ENCODE results near the gene ABCC4. TPM values are rescaled to one million over a fixed set of nuclear protein-coding genes. Genes with fewer than 3 reads are reported as not detected.
A peak's percentile ranks its signal among the peaks of the same experiment; 100 is the strongest.
"Not testable (repeated sequence)": the region's sequence is repeated elsewhere in the genome, so short reads cannot be mapped to it uniquely, and the experiment has no call there.

Gene ABCC4
- total and polyA plus RNA-seq, 8 donors, result 1.5 to 87.2 (median 29.7) TPM

DNA sequence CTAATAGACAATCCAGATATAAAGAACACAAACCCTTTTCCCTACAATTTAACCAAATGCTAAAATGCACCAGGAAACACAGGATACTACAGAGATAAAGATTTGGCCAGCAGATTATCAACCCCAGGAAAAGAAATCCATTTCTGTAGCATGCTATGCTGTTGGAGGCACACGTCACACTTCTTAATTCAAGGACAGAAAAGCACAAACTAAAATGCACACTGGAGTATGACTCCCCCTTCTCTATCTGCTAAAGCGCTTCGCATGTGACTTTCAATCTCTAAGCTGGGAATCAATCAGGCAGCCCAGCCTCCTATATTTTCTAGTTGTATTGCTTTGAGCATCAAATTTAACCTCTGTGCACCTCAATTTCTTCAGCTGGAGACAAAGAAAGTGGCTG is 22.2 kb downstream of the ABCC4 start:
- DNase-seq, result no peak
- TF ChIP-seq POLR2AphosphoS5 (IDR thresholded peaks at IDR 0.05), result no peak
- TF ChIP-seq, protein P1, sequence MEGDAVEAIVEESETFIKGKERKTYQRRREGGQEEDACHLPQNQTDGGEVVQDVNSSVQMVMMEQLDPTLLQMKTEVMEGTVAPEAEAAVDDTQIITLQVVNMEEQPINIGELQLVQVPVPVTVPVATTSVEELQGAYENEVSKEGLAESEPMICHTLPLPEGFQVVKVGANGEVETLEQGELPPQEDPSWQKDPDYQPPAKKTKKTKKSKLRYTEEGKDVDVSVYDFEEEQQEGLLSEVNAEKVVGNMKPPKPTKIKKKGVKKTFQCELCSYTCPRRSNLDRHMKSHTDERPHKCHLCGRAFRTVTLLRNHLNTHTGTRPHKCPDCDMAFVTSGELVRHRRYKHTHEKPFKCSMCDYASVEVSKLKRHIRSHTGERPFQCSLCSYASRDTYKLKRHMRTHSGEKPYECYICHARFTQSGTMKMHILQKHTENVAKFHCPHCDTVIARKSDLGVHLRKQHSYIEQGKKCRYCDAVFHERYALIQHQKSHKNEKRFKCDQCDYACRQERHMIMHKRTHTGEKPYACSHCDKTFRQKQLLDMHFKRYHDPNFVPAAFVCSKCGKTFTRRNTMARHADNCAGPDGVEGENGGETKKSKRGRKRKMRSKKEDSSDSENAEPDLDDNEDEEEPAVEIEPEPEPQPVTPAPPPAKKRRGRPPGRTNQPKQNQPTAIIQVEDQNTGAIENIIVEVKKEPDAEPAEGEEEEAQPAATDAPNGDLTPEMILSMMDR (IDR thresholded peaks at IDR 0.05), result no peak
- no peak for TF ChIP-seq EP300 (IDR thresholded peaks at IDR 0.05)
- TF ChIP-seq POLR2A (IDR thresholded peaks at IDR 0.05), result no peak
- Histone ChIP-seq H3K27me3 (no peaks in the 10 kb centered on the region), H3K9me3 (no peaks in the 10 kb centered on the region), H3K4me1 (peaks cover 12 to 27% (median 20%) of the 10 kb centered on the region in 4 donors), H3K36me3 (no peaks in the 10 kb centered on the region), H3K27ac (peak overlapping the region in 3 of 5 donors; percentile 37 to 69 (median 46)), H3K4me3 (no peak overlapping the region)
- intact Hi-C loops (cut with DNase I; ENCODE audit: low total_unique reads), result no loop called here
- WGBS, 5 donors, result 84 to 93% (median 88%) methylated on average over 3 of the region's 3 CpGs

DNA sequence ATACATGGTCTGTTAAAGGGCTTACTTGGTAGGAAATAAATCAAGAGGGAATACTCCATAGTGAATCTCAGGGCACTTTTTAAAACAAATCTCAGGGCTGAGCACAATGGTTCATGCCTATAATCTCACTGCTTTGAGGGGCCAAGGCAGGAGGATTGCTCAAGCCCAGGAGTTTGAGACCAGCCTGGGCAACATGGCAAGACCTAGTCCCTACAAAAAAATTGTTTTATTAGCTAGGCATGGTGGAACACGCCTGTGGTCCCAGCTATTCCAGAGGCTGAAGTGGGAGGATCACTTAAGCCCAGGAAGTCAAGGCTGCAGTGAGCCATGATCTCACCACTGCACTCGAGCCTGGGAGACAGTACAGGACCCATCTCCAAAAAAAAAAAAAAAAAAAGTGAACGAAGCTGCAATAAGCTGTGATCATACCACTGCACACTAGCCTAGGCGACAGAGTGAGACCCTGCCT is 25.2 kb downstream of the ABCC4 start:
- H3K36me3 ChIP-seq, result no peaks in the 10 kb centered on the region
- H3K27me3 ChIP-seq, result no peaks in the 10 kb centered on the region
- WGBS, 5 donors, result 78 to 92% (median 86%) methylated on average over 4 of the region's 4 CpGs
- intact Hi-C loops (cut with DNase I; ENCODE audit: low total_unique reads), result no loop called here
- H3K9me3 ChIP-seq, result no peaks in the 10 kb centered on the region
- H3K27ac ChIP-seq, result peak overlapping the region in 4 of 5 donors; percentile 37 to 82 (median 52)
- TF ChIP-seq POLR2A (IDR thresholded peaks at IDR 0.05) (no peak), POLR2AphosphoS5 (IDR thresholded peaks at IDR 0.05) (no peak), EP300 (IDR thresholded peaks at IDR 0.05) (no peak)
- TF ChIP-seq, protein P1 (IDR thresholded peaks at IDR 0.05), result no peak
- peaks cover 16 to 53% (median 40%) of the 10 kb centered on the region in 4 donors for H3K4me1 ChIP-seq
- DNase-seq, result no peak
- no peak overlapping the region for H3K4me3 ChIP-seq

DNA sequence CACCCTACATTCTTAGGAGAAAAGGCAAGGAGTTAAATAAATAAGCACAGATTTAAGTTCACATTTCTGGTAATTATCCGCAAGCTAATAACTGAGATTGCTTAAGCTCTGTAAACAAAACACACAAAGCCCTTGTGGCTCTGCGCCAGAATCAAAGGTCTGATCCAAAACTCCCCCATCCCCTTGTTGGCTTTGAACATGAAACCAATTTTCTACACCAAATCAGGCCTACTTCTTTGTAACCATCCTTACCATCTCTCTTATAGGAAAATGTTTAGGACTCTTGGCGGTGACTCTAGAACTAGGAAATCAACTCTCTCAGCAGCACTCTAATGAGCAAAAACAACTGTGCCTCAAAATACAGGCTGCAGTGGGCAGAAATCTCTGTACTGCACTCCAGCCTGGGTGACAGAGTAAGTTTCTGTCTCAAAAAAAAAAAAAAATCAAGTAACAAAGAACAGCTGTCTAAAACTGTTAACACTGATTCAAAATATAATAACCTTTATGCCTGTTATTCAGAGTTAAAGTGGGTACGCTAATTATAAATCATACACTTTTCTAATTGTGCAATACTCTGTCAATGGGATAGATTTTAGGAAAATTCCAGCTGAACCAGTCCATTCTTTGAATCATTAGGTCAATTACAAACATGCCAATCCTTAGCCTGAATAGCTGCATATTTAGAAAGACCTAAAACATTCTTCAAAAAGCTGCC is 25.8 kb downstream of the ABCC4 start:
- intact Hi-C loops (cut with DNase I; ENCODE audit: low total_unique reads), result no loop called here
- H3K27ac ChIP-seq, result peak overlapping the region in 4 of 5 donors; percentile 51 to 82 (median 69)
- 41 to 54% (median 49%) methylated on average over 4 of the region's 4 CpGs for WGBS, 5 donors
- no peak overlapping the region for H3K4me3 ChIP-seq
- peak; percentile 34 to 52 for DNase-seq
- no peaks in the 10 kb centered on the region for H3K9me3 ChIP-seq
- TF ChIP-seq EP300 (IDR thresholded peaks at IDR 0.05), result no peak
- H3K27me3 ChIP-seq, result no peaks in the 10 kb centered on the region
- peaks cover 16 to 53% (median 43%) of the 10 kb centered on the region in 4 donors for H3K4me1 ChIP-seq
- H3K36me3 ChIP-seq, result no peaks in the 10 kb centered on the region

DNA sequence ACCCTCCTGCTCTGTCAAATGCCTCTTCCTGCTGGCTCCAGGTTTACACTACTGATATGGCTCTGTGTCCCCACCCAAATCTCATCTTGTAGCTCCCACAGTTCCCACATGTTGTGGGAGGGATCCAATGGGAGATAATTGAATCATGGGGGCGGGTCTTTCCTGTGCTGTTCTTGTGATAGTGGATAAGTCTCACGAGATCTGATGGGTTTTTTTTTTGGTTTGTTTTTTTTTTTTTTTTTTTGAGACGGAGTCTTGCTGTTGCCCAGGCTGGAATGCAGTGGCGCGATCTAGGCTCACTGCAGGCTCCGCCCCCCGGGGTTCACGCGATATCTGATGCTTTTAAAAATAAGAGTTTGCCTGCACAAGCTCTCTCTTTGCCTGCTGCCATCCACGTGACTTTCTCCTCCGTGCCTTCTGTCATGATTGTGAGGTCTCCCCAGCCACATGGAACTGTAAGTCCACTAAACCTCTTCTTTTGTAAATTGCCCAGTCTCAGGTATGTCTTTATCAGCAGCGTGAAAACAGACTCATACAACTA is 27.6 kb downstream of the ABCC4 start:
- WGBS, 5 donors, result 28 to 69% (median 59%) methylated on average over 11 to 12 of the region's 12 CpGs
- DNase-seq; intact Hi-C loops (cut with DNase I; ENCODE audit: low total_unique reads); H3K27me3 ChIP-seq; H3K36me3 ChIP-seq; H3K4me3 ChIP-seq; H3K9me3 ChIP-seq: not testable (repeated sequence)
- Histone ChIP-seq H3K27ac (peak overlapping the region; percentile 50 to 82 (median 62)), H3K4me1 (peaks cover 16 to 70% (median 43%) of the 10 kb centered on the region in 4 donors)

DNA sequence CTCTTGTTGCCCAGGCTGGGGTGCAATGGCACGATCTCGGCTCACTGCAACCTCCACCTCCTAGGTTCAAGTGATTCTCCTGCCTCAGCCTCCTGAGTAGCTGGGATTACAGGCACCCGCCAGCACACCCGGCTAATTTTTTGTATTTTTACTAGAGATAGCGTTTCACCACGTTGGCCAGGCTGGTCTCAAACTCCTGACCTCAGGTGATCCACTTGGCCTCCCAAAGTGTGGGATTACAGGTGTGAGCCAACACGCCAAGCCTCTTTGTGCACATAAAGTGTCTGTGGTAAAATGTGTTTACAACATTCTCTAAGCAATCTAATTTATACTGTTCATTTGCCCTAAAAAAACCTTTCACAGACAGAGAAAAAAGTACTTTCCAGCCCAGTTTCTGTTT is 29.2 kb downstream of the ABCC4 start:
- DNase-seq; intact Hi-C loops (cut with DNase I; ENCODE audit: low total_unique reads); H3K9me3 ChIP-seq; H3K27me3 ChIP-seq; H3K36me3 ChIP-seq; H3K4me3 ChIP-seq: not testable (repeated sequence)
- WGBS, 5 donors, result 70 to 84% (median 74%) methylated on average over 7 of the region's 7 CpGs
- peaks cover 16 to 84% (median 43%) of the 10 kb centered on the region in 4 donors for H3K4me1 ChIP-seq
- H3K27ac ChIP-seq, result peak overlapping the region in 4 of 5 donors; percentile 67 to 82 (median 74)

DNA sequence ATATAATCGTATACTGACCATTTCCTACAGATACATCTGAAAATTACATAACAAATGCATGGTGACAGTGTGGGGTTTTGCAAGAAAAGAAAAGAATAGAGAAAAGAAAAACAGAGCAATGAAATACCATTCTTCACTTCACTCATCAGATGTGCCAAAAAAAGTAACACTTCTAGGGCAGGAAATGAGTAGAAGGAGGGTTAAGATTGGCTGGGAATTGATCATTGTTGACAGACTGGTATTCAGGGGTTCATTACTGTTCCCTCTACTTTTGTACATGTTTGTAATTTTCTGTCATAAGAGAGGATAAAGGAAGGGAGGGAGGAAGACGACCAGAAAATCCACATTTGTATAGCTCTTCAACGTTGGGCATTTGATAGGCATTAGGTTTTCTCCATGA is 31.5 kb downstream of the ABCC4 start:
- peaks cover 9 to 71% (median 35%) of the 10 kb centered on the region in 4 donors for H3K4me1 ChIP-seq
- WGBS, 5 donors, result 74 to 90% (median 80%) methylated on average over 3 of the region's 3 CpGs
- H3K27ac ChIP-seq, result peak overlapping the region in 1 of 5 donors; percentile 82
- H3K4me3 ChIP-seq, result no peak overlapping the region
- DNase-seq, result no peak
- no peaks in the 10 kb centered on the region for H3K27me3 ChIP-seq
- H3K9me3 ChIP-seq, result peaks cover 0 to 5% (median 0%) of the 10 kb centered on the region in 4 donors
- TF ChIP-seq POLR2AphosphoS5 (IDR thresholded peaks at IDR 0.05), result no peak
- no peak for TF ChIP-seq POLR2A (IDR thresholded peaks at IDR 0.05)
- no peak for TF ChIP-seq EP300 (IDR thresholded peaks at IDR 0.05)
- TF ChIP-seq, protein P1 (IDR thresholded peaks at IDR 0.05), result no peak
- intact Hi-C loops (cut with DNase I; ENCODE audit: low total_unique reads), result no loop called here
- peaks cover 0 to 8% (median 3%) of the 10 kb centered on the region in 4 donors for H3K36me3 ChIP-seq

DNA sequence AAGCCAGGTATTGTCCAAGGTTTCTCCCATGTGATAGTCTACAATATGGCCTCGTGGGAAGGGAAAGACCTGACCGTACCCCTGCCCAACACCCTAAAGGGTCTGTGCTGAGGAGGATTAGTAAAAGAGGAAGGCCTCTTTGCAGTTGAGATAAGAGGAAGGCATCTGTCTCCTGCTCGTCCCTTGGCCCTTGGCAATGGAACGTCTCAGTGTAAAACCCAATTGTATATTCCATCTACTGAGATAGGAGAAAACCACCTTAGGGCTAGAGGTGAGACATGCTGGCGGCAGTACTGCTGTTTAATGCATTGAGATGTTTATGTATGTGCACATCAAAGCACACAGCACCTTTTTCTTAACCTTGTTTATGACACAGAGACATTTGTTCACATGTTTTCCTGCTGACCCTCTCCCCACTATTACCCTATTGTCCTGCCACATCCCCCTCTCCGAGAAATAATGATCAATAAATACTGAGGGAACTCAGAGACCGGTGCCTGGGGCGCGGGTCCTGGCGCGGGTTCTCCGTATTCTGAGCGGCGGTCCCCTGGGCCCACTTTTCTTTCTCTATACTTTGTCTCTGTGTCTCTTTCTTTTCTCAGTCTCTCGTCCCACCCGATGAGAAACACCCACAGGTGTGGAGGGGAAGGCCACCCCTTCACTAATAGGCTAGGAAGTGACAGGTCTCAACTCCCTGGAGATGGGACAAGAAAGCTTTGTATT is 32.7 kb downstream of the ABCC4 start:
- peaks cover 0 to 59% (median 22%) of the 10 kb centered on the region in 4 donors for H3K4me1 ChIP-seq
- 82 to 93% (median 87%) methylated on average over 16 of the region's 16 CpGs for WGBS, 5 donors
- H3K4me3 ChIP-seq; DNase-seq; H3K36me3 ChIP-seq; H3K9me3 ChIP-seq; H3K27me3 ChIP-seq; intact Hi-C loops (cut with DNase I; ENCODE audit: low total_unique reads): not testable (repeated sequence)
- peak overlapping the region in 4 of 5 donors; percentile 31 to 82 (median 48) for H3K27ac ChIP-seq

Data from stomach (tissue), 9 donors.